WERI-Rb-1 (cell line): ENCODE measurements around the gene CDC40.

Source experiments
- DNase-seq: peaks from one replicate; pipeline ENCODE4 v3.0.0-alpha.2; 2020
- H3K27ac ChIP-seq: fragments of 250-450 bp; sonication (Bioruptor Pico); 2 replicates; pipeline ENCODE4 v1.5.1; 2020; ENCODE audit warnings: mild to moderate bottlenecking, moderate library complexity
- H3K27me3 ChIP-seq: fragments of 250-450 bp; sonication (Bioruptor Pico); 2 replicates; pipeline ENCODE4 v1.5.1; 2021; ENCODE audit warnings: mild to moderate bottlenecking, low read depth, moderate library complexity; ENCODE audit not compliant: insufficient read depth, severe bottlenecking
- H3K36me3 ChIP-seq: fragments of 250-450 bp; sonication (Bioruptor Pico); 2 replicates; pipeline ENCODE4 v1.5.1; 2020; ENCODE audit warnings: mild to moderate bottlenecking, moderate library complexity
- H3K4me3 ChIP-seq: 2 replicates; pipeline ENCODE4 v1.5.1; 2011; ENCODE audit warnings: low read depth, mild to moderate bottlenecking, control low read depth, low read length
- H3K9me3 ChIP-seq: fragments of 250-450 bp; sonication (Bioruptor Pico); 2 replicates; pipeline ENCODE4 v1.5.1; 2021; ENCODE audit warnings: mild to moderate bottlenecking, moderate library complexity; ENCODE audit not compliant: severe bottlenecking
- TF ChIP-seq, protein P1 (sequence below): IDR thresholded peaks from 2 replicates; pipeline ENCODE4 v1.5.1; 2011; ENCODE audit warnings: low read depth, mild to moderate bottlenecking, control low read depth, inconsistent platforms, low read length

Gene CDC40

GRCh38 chr6:110191477-110191876 lies 11.2 kb downstream of the CDC40 start:
- TF ChIP-seq, protein P1, sequence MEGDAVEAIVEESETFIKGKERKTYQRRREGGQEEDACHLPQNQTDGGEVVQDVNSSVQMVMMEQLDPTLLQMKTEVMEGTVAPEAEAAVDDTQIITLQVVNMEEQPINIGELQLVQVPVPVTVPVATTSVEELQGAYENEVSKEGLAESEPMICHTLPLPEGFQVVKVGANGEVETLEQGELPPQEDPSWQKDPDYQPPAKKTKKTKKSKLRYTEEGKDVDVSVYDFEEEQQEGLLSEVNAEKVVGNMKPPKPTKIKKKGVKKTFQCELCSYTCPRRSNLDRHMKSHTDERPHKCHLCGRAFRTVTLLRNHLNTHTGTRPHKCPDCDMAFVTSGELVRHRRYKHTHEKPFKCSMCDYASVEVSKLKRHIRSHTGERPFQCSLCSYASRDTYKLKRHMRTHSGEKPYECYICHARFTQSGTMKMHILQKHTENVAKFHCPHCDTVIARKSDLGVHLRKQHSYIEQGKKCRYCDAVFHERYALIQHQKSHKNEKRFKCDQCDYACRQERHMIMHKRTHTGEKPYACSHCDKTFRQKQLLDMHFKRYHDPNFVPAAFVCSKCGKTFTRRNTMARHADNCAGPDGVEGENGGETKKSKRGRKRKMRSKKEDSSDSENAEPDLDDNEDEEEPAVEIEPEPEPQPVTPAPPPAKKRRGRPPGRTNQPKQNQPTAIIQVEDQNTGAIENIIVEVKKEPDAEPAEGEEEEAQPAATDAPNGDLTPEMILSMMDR = no peak
- DNase-seq = no peak
- H3K27ac ChIP-seq = no peak overlapping the region
- H3K27me3 ChIP-seq = no peaks in the 10 kb centered on the region
- peaks cover 6% of the 10 kb centered on the region for H3K36me3 ChIP-seq
- no peaks in the 10 kb centered on the region for H3K9me3 ChIP-seq
- H3K4me3 ChIP-seq = no peak overlapping the region

DNA sequence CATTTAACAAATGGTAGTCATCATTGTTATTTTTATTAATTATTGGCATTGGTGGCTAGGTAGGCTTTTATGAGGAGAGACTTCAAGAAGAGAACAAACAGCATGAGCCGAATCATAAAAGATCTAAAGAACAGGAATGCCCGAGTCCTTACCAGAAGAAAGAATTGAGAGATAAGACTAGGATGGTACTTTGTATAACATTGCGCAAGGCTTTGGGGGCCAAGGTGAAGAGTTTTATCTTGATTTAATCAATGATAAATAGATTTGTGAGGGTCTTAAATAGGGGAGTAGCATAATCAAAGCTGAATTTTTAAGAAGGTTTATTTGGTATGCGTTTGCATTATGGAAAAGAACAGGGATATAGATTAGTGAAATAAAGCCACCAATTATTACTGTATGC lies 15.4 kb downstream of the CDC40 start:
- Histone ChIP-seq H3K9me3 (no peaks in the 10 kb centered on the region), H3K4me3 (no peak overlapping the region), H3K27me3 (no peaks in the 10 kb centered on the region), H3K36me3 (peaks cover 6% of the 10 kb centered on the region), H3K27ac (no peak overlapping the region)
- TF ChIP-seq, protein P1 = no peak
- DNase-seq = no peak

GRCh38 chr6:110196874-110197273 lies 16.6 kb downstream of the CDC40 start:
- TF ChIP-seq, protein P1 = no peak
- DNase-seq = no peak
- Histone ChIP-seq H3K27me3 (no peaks in the 10 kb centered on the region), H3K4me3 (no peak overlapping the region), H3K27ac (no peak overlapping the region), H3K36me3 (peaks cover 6% of the 10 kb centered on the region), H3K9me3 (no peaks in the 10 kb centered on the region)

GRCh38 chr6:110198561-110198960 lies 18.3 kb downstream of the CDC40 start:
- DNase-seq = no peak
- Histone ChIP-seq H3K27ac (no peak overlapping the region), H3K27me3 (no peaks in the 10 kb centered on the region), H3K9me3 (no peaks in the 10 kb centered on the region), H3K4me3 (no peak overlapping the region), H3K36me3 (peaks cover 3% of the 10 kb centered on the region)
- TF ChIP-seq, protein P1 = no peak

DNA sequence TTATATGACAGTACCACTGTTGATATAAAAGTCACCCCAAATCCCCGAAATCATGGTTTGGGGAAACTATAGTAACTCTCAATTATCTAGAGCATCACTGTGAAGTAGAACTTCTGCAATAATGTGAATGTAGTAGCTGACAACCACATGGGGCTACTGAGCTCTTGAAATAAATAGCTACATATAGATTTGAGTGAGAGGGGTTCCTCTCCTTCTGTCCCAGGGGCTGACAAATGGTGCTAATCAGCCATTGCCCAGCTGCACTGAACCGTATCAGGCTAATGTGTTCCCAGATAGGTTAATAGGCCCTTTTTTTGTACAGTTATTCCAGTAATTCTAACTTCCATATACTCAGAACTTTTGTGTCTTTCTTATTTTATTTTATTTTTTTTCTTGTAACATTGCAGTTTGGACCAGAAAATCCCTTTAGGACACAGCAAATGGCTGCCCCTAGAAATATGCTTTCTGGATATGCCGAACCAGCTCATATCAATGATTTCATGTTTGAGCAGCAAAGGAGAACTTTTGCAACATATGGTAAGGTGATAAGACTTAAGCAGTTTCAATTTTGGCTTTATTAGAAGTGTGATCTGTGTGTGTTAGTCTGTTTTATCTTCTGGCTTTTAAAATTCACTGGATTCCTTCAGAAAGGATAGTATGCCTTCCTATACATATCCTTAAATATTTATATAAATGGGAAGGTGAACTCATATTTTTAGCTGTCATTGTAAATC lies 21.1 kb downstream of the CDC40 start:
- H3K9me3 ChIP-seq = no peaks in the 10 kb centered on the region
- H3K36me3 ChIP-seq = no peaks in the 10 kb centered on the region
- H3K27me3 ChIP-seq = no peaks in the 10 kb centered on the region
- no peak overlapping the region for H3K27ac ChIP-seq
- DNase-seq = no peak
- no peak overlapping the region for H3K4me3 ChIP-seq
- TF ChIP-seq, protein P1 = no peak

GRCh38 chr6:110207652-110208051 lies 27.4 kb downstream of the CDC40 start:
- Histone ChIP-seq H3K27me3 (no peaks in the 10 kb centered on the region), H3K27ac (no peak overlapping the region), H3K36me3 (peaks cover 15% of the 10 kb centered on the region), H3K9me3 (no peaks in the 10 kb centered on the region), H3K4me3 (no peak overlapping the region)
- no peak for DNase-seq
- TF ChIP-seq, protein P1 = no peak
